Measurements from ENCODE around the gene COLQ.
A peak's percentile ranks its signal among the peaks of the same experiment; 100 is the strongest.
"Not testable (repeated sequence)": the region's sequence is repeated elsewhere in the genome, so short reads cannot be mapped to it uniquely, and the experiment has no call there.

COLQ gene

DNA sequence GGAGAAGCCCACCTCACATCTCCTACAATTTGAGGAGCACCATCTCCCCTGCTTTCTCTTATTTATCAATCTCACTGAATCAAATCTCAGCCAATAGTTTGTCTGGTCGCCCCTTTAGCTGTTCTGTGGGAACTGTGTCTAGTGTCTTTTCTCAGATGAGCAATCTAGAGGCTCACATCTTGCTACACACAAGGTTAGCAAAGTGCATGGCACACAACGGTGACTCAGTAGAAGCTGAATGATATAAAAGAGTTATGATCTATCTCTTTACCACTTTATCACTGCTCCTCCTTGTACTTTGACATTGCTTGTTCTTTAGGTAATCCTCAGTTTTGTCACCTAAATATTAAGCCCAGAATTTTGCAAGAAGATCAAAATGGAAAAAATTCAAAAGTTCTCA, 16.8 kb upstream of the COLQ start:
- H3K4me3 ChIP-seq (ENCODE audit: low read length) = no peak overlapping the region
- H3K27me3 ChIP-seq (replicated peaks; ENCODE audit: control insufficient read depth, insufficient read depth, low read length) = no peaks in the 10 kb centered on the region
- peaks cover 4% of the 10 kb centered on the region for H3K36me3 ChIP-seq (ENCODE audit: control insufficient read depth, insufficient read depth, low read length, severe bottlenecking)
- DNase-seq (ENCODE audit: low read depth) = no peak
- no peak overlapping the region for H3K9ac ChIP-seq (ENCODE audit: low read length)
- H3K9me3 ChIP-seq (ENCODE audit: control insufficient read depth, low read length) = no peaks in the 10 kb centered on the region
- no peaks in the 10 kb centered on the region for H3K4me1 ChIP-seq (ENCODE audit: control insufficient read depth, insufficient read depth, low read length)

DNA sequence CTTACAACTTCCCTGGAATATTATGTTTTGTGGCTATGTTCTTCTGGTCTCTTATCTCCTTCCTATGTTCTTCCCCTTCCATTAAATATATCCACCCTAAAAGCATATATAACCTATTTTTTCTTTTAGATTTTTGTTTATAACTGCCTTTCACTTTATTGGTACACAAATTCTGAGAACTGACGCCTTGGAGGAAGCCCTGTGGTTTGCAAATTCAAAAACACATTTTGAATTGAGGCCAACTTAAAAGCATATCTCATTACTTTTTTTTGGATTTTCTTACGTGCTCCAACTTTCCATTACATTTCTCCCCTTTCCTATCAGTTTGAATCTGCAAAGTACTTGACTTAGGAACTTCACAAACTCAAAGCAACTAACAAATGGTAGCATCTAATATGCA, 15.3 kb upstream of the COLQ start:
- H3K9me3 ChIP-seq (ENCODE audit: control insufficient read depth, low read length) = no peaks in the 10 kb centered on the region
- no peaks in the 10 kb centered on the region for H3K27me3 ChIP-seq (replicated peaks; ENCODE audit: control insufficient read depth, insufficient read depth, low read length)
- H3K4me1 ChIP-seq (ENCODE audit: control insufficient read depth, insufficient read depth, low read length) = no peaks in the 10 kb centered on the region
- no peak overlapping the region for H3K4me3 ChIP-seq (ENCODE audit: low read length)
- H3K9ac ChIP-seq (ENCODE audit: low read length) = no peak overlapping the region
- no peak for DNase-seq (ENCODE audit: low read depth)
- H3K36me3 ChIP-seq (ENCODE audit: control insufficient read depth, insufficient read depth, low read length, severe bottlenecking) = peaks cover 4% of the 10 kb centered on the region

DNA sequence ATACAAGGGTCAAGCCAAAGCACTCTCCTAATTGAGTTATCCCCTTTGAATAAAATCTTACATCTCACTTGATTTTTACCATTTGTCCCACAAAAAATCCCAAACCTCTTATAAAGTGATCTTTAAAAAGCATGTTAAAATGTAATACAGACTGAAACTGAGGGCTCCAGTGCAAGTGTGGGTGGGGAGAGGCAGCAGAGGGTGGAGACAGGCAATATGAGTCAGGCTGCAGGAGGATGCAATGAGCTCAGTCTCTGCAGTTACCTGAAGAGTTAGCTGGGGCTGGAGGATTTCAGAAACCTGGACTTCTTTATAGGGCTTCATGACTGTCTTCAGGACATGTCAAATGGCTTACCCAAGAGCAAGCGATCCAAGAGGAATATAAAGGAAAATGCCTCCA, 14.2 kb upstream of the COLQ start:
- DNase-seq (ENCODE audit: low read depth) = peak; percentile 16
- H3K9me3 ChIP-seq (ENCODE audit: control insufficient read depth, low read length) = no peaks in the 10 kb centered on the region
- no peak overlapping the region for H3K4me3 ChIP-seq (ENCODE audit: low read length)
- H3K4me1 ChIP-seq (ENCODE audit: control insufficient read depth, insufficient read depth, low read length) = no peaks in the 10 kb centered on the region
- no peak overlapping the region for H3K9ac ChIP-seq (ENCODE audit: low read length)
- peaks cover 4% of the 10 kb centered on the region for H3K36me3 ChIP-seq (ENCODE audit: control insufficient read depth, insufficient read depth, low read length, severe bottlenecking)
- no peaks in the 10 kb centered on the region for H3K27me3 ChIP-seq (replicated peaks; ENCODE audit: control insufficient read depth, insufficient read depth, low read length)

DNA sequence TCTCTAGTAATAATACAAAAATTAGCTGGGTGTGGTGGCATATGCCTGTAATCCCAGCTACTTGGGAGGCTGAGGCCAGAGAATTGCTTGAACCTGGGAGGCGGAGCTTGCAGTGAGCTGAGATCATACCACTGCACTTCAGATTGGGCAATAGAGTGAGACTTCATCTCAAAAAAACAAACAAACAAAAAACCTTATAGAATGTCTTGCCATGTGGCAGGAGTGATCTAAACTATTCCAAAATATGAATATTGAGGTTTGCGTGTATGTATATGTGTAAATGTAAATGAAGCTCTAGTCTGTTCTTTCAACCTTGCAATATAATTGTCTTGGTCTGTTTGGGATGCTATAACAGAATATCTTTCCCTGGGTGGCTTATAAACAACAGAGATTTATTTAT, 11.1 kb upstream of the COLQ start:
- not testable (repeated sequence) for H3K4me1 ChIP-seq (ENCODE audit: control insufficient read depth, insufficient read depth, low read length); H3K4me3 ChIP-seq (ENCODE audit: low read length); H3K36me3 ChIP-seq (ENCODE audit: control insufficient read depth, insufficient read depth, low read length, severe bottlenecking); H3K27me3 ChIP-seq (replicated peaks; ENCODE audit: control insufficient read depth, insufficient read depth, low read length); H3K9me3 ChIP-seq (ENCODE audit: control insufficient read depth, low read length); H3K9ac ChIP-seq (ENCODE audit: low read length); DNase-seq (ENCODE audit: low read depth)

DNA sequence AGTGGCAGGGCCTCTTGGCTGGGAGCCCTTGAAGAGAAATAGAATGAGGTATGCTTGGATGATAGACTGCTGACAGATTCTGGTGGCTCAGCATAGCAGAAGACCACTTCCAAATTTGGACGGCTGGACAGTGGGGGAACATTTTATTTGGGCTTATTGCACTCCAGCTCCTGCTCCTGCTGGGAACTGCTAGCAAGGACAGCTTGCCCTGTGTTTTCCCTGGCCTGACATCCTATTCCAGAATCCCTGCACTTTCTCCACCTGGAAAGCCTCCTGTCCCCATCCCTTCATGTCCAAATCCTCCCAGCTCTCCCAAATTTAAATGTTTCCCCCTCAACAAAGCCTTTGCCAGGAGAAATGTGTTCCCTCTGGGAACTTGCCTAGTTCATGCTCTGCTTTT, 9.8 kb upstream of the COLQ start:
- H3K36me3 ChIP-seq (ENCODE audit: control insufficient read depth, insufficient read depth, low read length, severe bottlenecking) = no peaks in the 10 kb centered on the region
- no peak overlapping the region for H3K4me3 ChIP-seq (ENCODE audit: low read length)
- H3K9me3 ChIP-seq (ENCODE audit: control insufficient read depth, low read length) = no peaks in the 10 kb centered on the region
- H3K27me3 ChIP-seq (replicated peaks; ENCODE audit: control insufficient read depth, insufficient read depth, low read length) = no peaks in the 10 kb centered on the region
- no peak for DNase-seq (ENCODE audit: low read depth)
- H3K9ac ChIP-seq (ENCODE audit: low read length) = no peak overlapping the region
- H3K4me1 ChIP-seq (ENCODE audit: control insufficient read depth, insufficient read depth, low read length) = peaks cover 9% of the 10 kb centered on the region

DNA sequence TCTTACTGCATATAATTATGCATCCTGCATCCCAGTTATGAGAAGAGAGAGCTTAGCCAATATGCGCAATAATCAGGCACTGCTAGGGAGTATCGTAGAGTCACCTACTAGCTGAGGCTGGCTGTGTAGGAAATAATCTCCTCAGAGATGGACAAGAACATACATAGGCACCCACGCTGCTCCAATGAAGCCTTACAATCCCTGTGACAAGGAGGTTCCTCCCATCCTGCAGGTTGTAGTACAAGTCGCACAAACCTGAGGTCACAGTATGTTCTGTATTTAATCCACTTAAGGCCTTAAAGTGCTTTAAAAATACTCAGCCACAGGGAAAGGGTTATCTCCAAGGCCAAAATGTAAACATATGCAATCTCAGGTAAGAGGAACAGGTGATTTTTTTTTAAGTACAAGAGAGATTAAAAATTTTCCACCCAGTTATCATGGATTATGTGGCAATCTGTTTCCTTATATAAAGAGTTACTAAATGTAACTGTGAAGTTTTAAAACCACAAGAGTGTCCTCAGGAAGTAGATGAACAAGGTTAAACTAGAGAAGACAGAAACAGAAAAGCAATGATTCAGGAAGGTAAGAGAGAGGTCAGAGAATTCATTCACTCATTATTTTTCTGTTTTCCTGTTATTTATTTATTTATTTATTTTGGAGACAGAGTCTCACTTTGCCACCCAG, 7.5 kb upstream of the COLQ start:
- no peak overlapping the region for H3K4me3 ChIP-seq (ENCODE audit: low read length)
- H3K36me3 ChIP-seq (ENCODE audit: control insufficient read depth, insufficient read depth, low read length, severe bottlenecking) = no peaks in the 10 kb centered on the region
- H3K9ac ChIP-seq (ENCODE audit: low read length) = no peak overlapping the region
- no peak for DNase-seq (ENCODE audit: low read depth)
- H3K9me3 ChIP-seq (ENCODE audit: control insufficient read depth, low read length) = no peaks in the 10 kb centered on the region
- no peaks in the 10 kb centered on the region for H3K27me3 ChIP-seq (replicated peaks; ENCODE audit: control insufficient read depth, insufficient read depth, low read length)
- H3K4me1 ChIP-seq (ENCODE audit: control insufficient read depth, insufficient read depth, low read length) = peaks cover 13% of the 10 kb centered on the region

DNA sequence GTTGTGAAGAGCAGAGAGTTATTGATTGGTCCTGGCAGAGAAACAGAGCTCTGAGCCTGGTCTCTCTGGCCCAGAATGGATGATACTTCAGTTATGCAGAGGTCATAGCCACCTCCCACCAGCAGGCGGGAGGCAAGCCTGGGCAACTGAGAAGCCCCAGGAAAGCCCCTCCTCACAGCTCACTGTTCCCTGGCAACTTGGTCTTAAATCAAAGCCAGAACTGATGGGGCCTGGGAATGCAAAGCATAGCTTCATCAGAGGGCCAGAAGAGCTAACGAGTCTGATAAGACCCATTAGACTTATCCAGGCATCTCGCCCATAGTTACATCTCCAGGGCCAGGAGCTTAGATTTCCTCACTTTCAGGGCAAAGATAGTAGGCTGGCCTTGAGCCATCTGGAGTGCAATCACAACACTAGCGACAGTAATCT, 5.5 kb upstream of the COLQ start:
- DNase-seq (ENCODE audit: low read depth) = no peak
- H3K4me1 ChIP-seq (ENCODE audit: control insufficient read depth, insufficient read depth, low read length) = peaks cover 17% of the 10 kb centered on the region
- no peaks in the 10 kb centered on the region for H3K27me3 ChIP-seq (replicated peaks; ENCODE audit: control insufficient read depth, insufficient read depth, low read length)
- H3K36me3 ChIP-seq (ENCODE audit: control insufficient read depth, insufficient read depth, low read length, severe bottlenecking) = no peaks in the 10 kb centered on the region
- no peaks in the 10 kb centered on the region for H3K9me3 ChIP-seq (ENCODE audit: control insufficient read depth, low read length)
- H3K4me3 ChIP-seq (ENCODE audit: low read length) = no peak overlapping the region
- no peak overlapping the region for H3K9ac ChIP-seq (ENCODE audit: low read length)

DNA sequence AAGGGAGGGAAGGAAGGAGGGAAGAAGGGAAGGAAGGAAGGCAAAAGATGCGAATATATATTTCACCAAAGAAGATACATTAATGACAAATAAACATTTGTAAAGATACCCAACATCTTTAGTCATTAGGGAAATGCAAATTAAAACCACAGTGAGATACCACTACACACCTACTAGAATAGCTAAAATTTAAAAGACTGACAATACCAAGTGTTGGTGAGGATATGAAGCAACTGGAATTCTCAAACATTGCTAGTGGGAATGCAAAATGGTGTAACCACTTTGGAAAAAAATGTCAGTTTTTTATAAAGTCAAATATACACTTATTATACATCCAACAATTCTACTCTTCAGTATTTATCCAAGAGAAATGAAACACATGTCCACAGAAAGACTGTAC, 4.3 kb upstream of the COLQ start:
- Histone ChIP-seq H3K9me3 (ENCODE audit: control insufficient read depth, low read length) (no peaks in the 10 kb centered on the region), H3K9ac (ENCODE audit: low read length) (no peak overlapping the region), H3K4me1 (ENCODE audit: control insufficient read depth, insufficient read depth, low read length) (peaks cover 17% of the 10 kb centered on the region), H3K4me3 (ENCODE audit: low read length) (no peak overlapping the region), H3K27me3 (replicated peaks; ENCODE audit: control insufficient read depth, insufficient read depth, low read length) (no peaks in the 10 kb centered on the region), H3K36me3 (ENCODE audit: control insufficient read depth, insufficient read depth, low read length, severe bottlenecking) (no peaks in the 10 kb centered on the region)
- no peak for DNase-seq (ENCODE audit: low read depth)

GRCh38 chr3:15523660-15524417, 2.3 kb upstream of the COLQ start:
- no peaks in the 10 kb centered on the region for H3K27me3 ChIP-seq (replicated peaks; ENCODE audit: control insufficient read depth, insufficient read depth, low read length)
- DNase-seq (ENCODE audit: low read depth) = no peak
- no peak overlapping the region for H3K4me3 ChIP-seq (ENCODE audit: low read length)

DNA sequence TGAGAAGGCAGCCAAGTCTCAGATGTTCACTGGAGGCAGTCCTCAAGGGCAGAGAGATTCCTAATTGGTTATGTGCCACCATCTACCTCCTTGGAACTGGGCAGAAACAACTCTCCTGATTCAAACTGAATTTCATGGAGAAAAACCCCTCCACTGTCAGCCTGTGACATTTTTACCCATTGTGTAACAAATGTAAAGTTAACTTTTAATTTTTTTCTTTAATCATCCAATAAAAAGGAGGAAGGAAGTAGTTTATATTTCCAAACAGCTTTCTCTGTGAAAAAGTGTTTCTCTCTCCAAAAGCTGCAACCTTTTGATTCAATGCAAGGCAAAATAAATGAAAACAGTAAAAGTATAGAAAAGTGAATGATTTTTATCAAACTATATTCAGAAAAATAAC, 510 bp upstream of the COLQ start:
- no peaks in the 10 kb centered on the region for H3K27me3 ChIP-seq (replicated peaks; ENCODE audit: control insufficient read depth, insufficient read depth, low read length)
- no peak for DNase-seq (ENCODE audit: low read depth)
- H3K4me3 ChIP-seq (ENCODE audit: low read length) = no peak overlapping the region
- H3K9me3 ChIP-seq (ENCODE audit: control insufficient read depth, low read length) = no peaks in the 10 kb centered on the region
- H3K4me1 ChIP-seq (ENCODE audit: control insufficient read depth, insufficient read depth, low read length) = peaks cover 15% of the 10 kb centered on the region
- no peak overlapping the region for H3K9ac ChIP-seq (ENCODE audit: low read length)
- no peaks in the 10 kb centered on the region for H3K36me3 ChIP-seq (ENCODE audit: control insufficient read depth, insufficient read depth, low read length, severe bottlenecking)

More at GRCh38 chr3:15523660-15524417, 2.3 kb upstream of the COLQ start:
- peaks cover 22% of the 10 kb centered on the region for H3K4me1 ChIP-seq (ENCODE audit: control insufficient read depth, insufficient read depth, low read length)
- no peak overlapping the region for H3K9ac ChIP-seq (ENCODE audit: low read length)
- H3K9me3 ChIP-seq (ENCODE audit: control insufficient read depth, low read length) = no peaks in the 10 kb centered on the region
- H3K36me3 ChIP-seq (ENCODE audit: control insufficient read depth, insufficient read depth, low read length, severe bottlenecking) = no peaks in the 10 kb centered on the region

DNA sequence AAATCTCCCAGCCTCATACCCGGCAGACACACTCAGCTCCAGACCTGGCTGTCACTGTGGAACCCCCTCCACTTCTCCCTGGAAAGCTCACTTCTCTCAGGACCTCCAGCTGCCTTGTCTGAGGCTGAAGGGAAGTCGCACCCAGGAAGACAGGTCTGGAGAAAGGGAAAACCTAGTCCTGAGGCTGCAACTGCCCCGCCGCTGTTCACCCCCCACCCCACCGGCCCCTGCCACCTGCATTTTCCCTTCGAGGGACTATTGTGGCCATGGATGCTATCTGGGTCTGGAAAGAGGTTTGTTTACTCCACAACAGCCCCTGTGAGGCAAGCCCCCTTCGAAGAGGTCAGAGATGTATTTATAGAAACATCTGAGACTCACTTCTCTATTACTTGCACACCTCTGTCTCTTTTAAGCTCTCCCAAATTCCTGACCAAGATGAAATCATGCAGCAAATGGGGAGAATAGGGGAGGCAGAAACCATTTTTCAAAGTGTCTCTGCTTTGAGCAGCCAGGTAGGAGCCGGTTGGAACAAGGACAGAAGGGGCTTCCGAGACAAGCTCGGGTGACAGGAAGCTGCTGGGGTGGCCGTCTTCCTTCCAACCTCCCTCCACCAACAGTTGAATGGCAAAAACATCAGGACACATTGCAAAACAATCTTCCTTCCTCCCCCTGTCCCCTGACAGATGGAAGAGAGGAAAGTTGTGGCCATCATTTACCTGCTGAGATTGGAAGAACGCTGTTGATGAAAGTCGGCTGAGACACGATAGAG, 518 bp downstream of the COLQ start:
- Histone ChIP-seq H3K9me3 (ENCODE audit: control insufficient read depth, low read length) (no peaks in the 10 kb centered on the region), H3K27me3 (replicated peaks; ENCODE audit: control insufficient read depth, insufficient read depth, low read length) (no peaks in the 10 kb centered on the region), H3K4me1 (ENCODE audit: control insufficient read depth, insufficient read depth, low read length) (peaks cover 13% of the 10 kb centered on the region), H3K36me3 (ENCODE audit: control insufficient read depth, insufficient read depth, low read length, severe bottlenecking) (no peaks in the 10 kb centered on the region), H3K4me3 (ENCODE audit: low read length) (no peak overlapping the region), H3K9ac (ENCODE audit: low read length) (no peak overlapping the region)
- DNase-seq (ENCODE audit: low read depth) = no peak
